T-helper 1 cell treated with Interleukin-12 subunit alpha and Interleukin-12 subunit beta and Interleukin-4 antibody, amounts not matched to agents 30 ng/mL and 1 ng/mL, for 36 hours (primary cell): ENCODE results near the gene CLEC4M. TPM values are rescaled to one million over a fixed set of nuclear protein-coding genes. Genes with fewer than 3 reads are reported as not detected.
"Not testable (repeated sequence)": the region's sequence is repeated elsewhere in the genome, so short reads cannot be mapped to it uniquely, and the experiment has no call there.

Experiments
- intact Hi-C: fragments of 100-400 bp; cut with micrococcal nuclease; formaldehyde crosslinking; loops from one replicate; pipeline ENCODE4 v1.15.1; 2024
- total RNA-seq: library from RNA; stranded (reverse); gene quantifications from 2 replicates; pipeline ENCODE4 v1.2.3, GENCODE V29; 2022

Gene CLEC4M
- total RNA-seq, 1 donor from 2014 or later, result not detected

GRCh38 chr19:7769171-7769570, 6.1 kb downstream of the CLEC4M start:
- intact Hi-C loops, result no loop called here

GRCh38 chr19:7771072-7771471, 8.0 kb downstream of the CLEC4M start:
- intact Hi-C loops, result no loop called here

GRCh38 chr19:7772752-7773291, 9.8 kb downstream of the CLEC4M start:
- intact Hi-C loops, result no loop called here

GRCh38 chr19:7773841-7774240, 10.8 kb downstream of the CLEC4M start:
- intact Hi-C loops, result no loop called here

- intact Hi-C loops, result no loop called here
These were observed 12.7 kb downstream of the CLEC4M start for GRCh38 chr19:7775761-7776160.

GRCh38 chr19:7778081-7778480, 15.0 kb downstream of the CLEC4M start:
- intact Hi-C loops, result no loop called here

- intact Hi-C loops, result no loop called here
These were observed 16.8 kb downstream of the CLEC4M start for GRCh38 chr19:7779631-7780486.

- intact Hi-C loops, result no loop called here
These were observed 18.1 kb downstream of the CLEC4M start for GRCh38 chr19:7781157-7781556.

- intact Hi-C loops, result no loop called here
These were observed 21.0 kb downstream of the CLEC4M start for GRCh38 chr19:7783991-7784423.

- intact Hi-C loops, result no loop called here
These were observed 21.8 kb downstream of the CLEC4M start for GRCh38 chr19:7784856-7785255.

GRCh38 chr19:7787141-7787540, 24.1 kb downstream of the CLEC4M start:
- intact Hi-C loops, result no loop called here

- intact Hi-C loops, result no loop called here
These were observed 24.6 kb downstream of the CLEC4M start for GRCh38 chr19:7787602-7788177.

- intact Hi-C loops, result no loop called here
These were observed 25.3 kb downstream of the CLEC4M start for GRCh38 chr19:7788178-7788932.

GRCh38 chr19:7788933-7789323, 25.9 kb downstream of the CLEC4M start:
- intact Hi-C loops, result no loop called here

GRCh38 chr19:7789447-7789846, 26.4 kb downstream of the CLEC4M start:
- intact Hi-C loops, result no loop called here

GRCh38 chr19:7790416-7790815, 27.4 kb downstream of the CLEC4M start:
- intact Hi-C loops, result no loop called here

GRCh38 chr19:7792281-7792680, 29.2 kb downstream of the CLEC4M start:
- intact Hi-C loops, result no loop called here

- intact Hi-C loops, result not testable (repeated sequence)
These were observed 29.7 kb downstream of the CLEC4M start for GRCh38 chr19:7792701-7793100.

- intact Hi-C loops, result no loop called here
These were observed 30.4 kb downstream of the CLEC4M start for GRCh38 chr19:7793493-7793892.

GRCh38 chr19:7795555-7796161, 32.6 kb downstream of the CLEC4M start:
- intact Hi-C loops, result no loop called here

- intact Hi-C loops, result loop anchor here (1.0 kb wide), 6 partner anchors 118 to 697 kb away; no protein-coding TSS in a partner anchor
These were observed 36.8 kb downstream of the CLEC4M start for GRCh38 chr19:7799640-7800355.
